Neural progenitor cell (in vitro differentiated cells): ENCODE data around the gene ARL15.

Source experiments
- EZH2 ChIP-seq: fragments of 200-600 bp; sonication (generic); IDR thresholded peaks from 2 replicates; pipeline ENCODE4 v1.6.1; 2017; ENCODE audit warnings: antibody characterized with exemption, mild to moderate bottlenecking, moderate library complexity
- EZH2phosphoT487 ChIP-seq: fragments of 200-600 bp; sonication (generic); IDR thresholded peaks from 2 replicates; pipeline ENCODE4 v1.6.1; 2017; ENCODE audit warnings: antibody characterized with exemption
- TF ChIP-seq, protein P1 (sequence below): fragments of 200-600 bp; sonication (generic); IDR thresholded peaks from 2 replicates; pipeline ENCODE4 v1.5.1; 2017; ENCODE audit warnings: antibody characterized with exemption, mild to moderate bottlenecking

DNA sequence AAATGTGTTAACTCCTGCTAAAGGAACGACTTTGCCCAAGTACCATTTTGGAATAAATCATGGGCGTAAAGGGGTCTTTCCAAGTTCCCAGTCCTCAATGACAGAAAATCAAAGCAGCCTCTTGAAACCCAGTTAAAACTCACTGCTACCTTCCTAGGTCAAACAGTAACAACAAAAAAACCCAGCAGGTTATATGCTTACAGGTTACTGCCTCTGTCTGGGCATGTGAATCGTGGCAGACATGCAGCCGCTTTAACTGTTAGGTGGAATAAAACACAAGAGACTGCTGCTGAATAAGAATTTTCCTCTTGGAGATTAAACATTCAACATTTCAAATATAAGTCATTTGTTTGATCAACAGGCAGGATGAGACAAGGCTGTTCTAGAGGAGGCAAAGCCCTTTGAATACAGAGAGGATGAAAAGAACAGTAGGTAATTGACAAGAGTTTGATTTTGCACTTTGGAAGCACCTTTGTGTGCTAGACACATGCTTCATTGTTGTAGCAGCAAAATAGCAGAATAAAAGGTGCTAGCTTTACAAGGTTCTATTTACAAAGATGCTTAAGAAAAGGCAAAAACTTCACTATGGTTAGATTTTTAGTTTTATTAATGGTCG lies 430.6 kb downstream of the ARL15 start:
- TF ChIP-seq, protein P1, sequence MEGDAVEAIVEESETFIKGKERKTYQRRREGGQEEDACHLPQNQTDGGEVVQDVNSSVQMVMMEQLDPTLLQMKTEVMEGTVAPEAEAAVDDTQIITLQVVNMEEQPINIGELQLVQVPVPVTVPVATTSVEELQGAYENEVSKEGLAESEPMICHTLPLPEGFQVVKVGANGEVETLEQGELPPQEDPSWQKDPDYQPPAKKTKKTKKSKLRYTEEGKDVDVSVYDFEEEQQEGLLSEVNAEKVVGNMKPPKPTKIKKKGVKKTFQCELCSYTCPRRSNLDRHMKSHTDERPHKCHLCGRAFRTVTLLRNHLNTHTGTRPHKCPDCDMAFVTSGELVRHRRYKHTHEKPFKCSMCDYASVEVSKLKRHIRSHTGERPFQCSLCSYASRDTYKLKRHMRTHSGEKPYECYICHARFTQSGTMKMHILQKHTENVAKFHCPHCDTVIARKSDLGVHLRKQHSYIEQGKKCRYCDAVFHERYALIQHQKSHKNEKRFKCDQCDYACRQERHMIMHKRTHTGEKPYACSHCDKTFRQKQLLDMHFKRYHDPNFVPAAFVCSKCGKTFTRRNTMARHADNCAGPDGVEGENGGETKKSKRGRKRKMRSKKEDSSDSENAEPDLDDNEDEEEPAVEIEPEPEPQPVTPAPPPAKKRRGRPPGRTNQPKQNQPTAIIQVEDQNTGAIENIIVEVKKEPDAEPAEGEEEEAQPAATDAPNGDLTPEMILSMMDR: no peak
- TF ChIP-seq EZH2 (no peak), EZH2phosphoT487 (no peak)
